Fibroblast of skin of right quadriceps (primary cell): ENCODE results near the gene CLEC3B.
"Not testable (repeated sequence)": the region's sequence is repeated elsewhere in the genome, so short reads cannot be mapped to it uniquely, and the experiment has no call there.

Experiments used
- DNase-seq: peaks from one replicate; pipeline ENCODE4 v3.0.0-alpha.2; 2013

Gene CLEC3B

DNA sequence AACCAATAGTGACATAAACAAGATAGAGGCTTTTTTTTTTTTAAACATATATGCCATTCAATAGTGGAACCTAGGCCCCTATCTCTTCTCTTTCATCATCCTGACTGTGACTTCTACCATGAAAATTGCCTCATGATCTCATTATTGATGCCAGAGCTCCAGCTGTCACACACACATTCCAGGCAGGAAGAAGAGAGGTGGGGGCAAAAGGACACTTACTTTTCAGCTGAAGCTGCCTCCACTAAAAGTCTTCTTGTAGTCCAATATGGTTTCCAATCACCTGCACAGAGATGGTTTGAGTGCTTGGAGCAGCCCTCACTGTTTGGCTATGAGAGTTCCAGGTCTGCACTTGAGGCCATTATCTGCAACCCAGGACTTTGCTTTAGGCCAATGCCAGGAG, 45.0 kb downstream of the CLEC3B start:
- no peak for DNase-seq

DNA sequence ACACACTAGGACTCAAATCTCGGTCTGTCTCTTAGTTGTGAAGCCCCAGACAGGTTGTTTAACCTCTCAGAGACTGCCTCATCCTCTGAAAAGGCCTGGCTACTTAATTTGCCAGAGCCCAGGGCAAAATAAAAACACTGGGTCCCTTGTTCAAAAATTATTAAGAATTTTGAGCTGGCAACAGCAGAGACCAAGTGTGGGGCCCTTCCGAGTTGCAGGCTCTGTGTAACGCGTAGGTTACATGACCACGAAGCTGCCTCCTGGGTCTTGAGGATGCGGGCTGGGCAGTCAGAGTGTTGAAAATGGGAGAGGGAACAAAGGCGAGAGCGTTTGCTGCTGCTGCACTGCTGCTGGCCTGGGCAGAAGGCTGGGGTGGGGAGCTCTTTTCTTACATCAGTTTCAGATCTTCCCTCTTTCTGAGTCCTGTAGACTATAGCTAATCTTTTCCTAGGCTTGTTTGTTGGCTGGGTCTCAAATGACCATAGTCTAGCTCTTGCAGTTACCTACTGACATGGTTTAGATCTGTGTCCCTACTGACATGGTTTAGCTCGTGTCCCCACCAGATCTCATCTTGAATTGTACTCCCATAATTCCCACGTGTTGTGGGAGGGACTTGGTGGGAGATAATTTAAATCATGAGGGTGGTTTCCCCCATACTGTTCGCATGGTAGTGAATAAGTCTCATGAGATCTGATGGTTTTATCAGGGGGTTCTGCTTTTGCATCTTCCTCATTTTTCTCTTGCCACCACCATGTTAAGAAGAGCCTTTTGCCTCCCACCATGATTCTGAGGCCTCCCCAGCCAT, 49.9 kb downstream of the CLEC3B start:
- no peak for DNase-seq

DNA sequence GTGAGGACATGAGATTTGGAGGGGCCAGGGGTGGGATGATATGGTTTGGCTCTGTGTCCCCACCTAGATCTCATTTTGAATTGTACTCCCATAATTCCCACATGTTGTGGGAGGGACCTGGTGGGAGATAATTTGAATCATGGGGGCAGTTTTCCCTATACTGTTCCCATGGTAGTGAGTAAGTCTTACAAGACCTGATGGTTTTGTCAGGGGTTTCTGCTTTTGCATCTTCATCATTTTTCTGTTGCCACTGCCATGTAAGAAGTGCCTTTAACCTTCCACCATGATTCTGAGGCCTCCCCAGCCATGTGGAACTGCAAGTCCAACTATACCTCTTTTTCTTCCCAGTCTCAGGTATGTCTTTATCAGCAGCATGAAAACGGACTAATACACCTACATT, 52.2 kb downstream of the CLEC3B start:
- DNase-seq = not testable (repeated sequence)

DNA sequence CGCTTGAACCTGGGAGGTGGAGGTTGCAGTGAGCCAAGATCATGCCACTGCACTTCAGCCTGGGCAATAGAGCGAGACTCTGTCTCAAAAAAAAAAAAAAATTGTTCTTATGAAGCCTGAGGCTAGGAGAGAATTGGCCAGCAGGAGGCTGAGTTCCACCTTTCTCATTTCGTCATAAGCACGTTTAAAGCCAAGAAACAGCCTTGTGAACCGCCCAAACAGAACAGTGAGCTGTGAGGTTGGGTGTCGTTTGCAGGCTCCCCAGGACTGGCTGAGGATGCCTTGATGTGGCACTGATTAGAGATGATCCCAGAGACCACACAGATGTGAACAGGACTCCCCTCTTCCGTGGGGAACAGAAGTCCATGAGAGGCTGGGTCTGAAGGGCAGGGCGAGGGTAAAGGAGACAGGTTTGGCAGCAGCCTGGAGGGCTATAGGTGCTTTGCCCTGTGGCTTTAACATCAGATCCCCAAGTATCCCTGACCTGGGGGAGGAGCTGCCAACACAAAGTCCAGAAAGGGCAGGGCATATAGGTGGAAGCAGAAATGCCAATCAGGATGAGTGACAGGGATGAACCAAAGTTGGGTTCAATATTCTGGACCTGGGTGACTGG, 52.9 kb downstream of the CLEC3B start:
- no peak for DNase-seq

DNA sequence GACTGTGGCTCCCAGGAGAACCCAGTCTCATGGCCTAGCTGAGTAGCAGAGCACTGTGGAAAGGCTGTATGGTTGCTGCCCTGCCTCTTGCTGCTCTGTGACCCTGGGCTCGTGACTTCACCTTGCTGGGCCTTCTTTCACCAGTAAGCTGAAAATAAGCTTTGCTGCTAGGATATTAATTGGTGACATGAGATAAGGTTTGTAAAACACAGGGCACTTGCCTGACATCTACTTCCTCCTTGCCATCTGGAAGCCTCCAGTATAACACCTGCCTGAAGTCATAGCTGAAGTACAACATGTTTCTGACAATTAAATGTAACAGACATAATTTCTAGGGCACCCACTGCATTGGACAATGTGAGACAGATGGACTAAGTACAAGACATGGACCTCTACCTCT, 53.6 kb downstream of the CLEC3B start:
- DNase-seq = no peak

DNA sequence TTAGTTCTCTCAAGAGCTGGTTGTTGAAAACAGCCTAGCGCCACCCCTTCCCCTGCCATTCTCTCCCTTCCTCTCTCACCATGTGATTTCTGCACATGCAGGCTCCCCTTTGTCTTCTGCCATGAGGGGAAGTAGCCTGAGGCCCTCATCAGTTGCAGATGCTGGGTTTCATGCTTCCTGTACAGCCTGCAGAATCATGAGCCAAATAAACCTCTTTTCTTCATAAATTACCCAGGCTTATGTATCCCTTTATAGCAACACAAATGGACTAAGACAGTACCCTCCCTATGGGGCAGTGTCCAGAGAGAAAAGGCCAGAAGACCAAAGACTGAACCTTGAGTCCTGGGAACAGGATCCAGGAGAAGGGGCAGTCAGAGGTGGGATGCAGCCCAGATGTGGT, 54.7 kb downstream of the CLEC3B start:
- DNase-seq = no peak

DNA sequence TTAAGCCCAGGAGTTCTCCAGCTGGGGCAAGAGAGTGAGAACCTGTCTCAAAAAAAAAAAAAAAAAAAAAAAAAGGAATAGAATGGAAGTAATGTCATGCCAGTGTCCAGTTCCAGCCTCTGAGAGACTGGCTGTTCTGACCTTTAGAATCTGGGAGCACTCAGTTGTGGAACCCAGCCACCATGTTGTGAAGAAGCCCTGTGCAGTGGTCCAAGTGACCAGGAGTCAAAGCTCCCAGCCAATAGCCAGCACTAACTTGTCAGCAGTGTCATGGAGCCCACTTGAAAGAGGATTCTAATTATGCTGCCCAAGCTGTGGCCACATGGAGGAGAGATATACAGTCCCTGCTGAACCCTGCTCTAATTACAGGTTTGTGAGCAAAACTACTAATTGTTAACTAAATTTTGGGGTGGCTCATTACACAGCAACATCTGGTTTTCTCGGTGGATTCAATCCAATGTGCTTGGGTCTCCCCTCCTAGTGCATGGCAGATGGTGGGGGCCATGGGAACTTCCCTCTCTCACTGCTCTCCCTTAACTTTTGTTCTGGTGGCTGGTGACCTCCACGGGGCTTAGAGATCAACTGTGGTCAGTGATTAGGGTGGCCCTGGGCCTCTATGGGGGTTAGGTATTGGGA, 55.5 kb downstream of the CLEC3B start:
- DNase-seq = no peak

DNA sequence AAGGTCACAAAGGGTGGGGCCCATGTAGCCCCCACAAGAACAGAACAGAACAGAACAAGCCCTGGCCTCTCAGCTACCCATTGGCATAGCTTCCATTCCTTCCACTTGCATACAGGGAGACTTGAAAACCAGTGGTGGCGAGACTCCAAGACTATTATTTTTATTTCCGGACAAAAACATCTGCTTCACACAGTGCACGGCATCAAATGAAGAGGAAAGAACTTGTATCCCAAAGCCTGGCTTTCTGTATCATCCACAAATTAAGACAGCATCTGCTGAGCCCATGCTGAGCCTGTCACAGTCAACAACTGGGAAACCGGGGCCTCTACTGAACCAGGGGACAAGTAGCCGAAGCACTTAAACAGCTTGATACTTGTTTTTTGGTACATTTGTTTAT, 56.0 kb downstream of the CLEC3B start:
- peak; percentile 47 for DNase-seq

DNA sequence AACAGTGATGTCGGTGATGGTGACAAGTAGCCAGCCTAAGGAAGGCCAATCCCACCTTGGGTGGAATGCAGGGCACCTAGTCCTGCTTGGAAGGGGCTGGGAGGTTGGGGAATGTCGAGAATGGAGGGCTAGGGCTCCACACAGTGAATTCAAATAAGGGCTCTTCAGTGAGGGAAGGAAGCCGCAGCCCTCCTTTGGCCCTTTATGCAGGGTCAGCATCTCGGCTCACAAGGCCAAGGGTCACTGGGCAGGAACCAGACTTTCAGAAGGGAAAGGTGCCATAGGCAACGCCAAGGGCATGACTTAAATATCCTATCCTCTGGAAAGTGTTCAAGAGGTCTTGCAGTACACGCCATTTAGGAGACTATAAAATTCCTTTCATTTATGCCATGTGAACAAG, 56.9 kb downstream of the CLEC3B start:
- no peak for DNase-seq

DNA sequence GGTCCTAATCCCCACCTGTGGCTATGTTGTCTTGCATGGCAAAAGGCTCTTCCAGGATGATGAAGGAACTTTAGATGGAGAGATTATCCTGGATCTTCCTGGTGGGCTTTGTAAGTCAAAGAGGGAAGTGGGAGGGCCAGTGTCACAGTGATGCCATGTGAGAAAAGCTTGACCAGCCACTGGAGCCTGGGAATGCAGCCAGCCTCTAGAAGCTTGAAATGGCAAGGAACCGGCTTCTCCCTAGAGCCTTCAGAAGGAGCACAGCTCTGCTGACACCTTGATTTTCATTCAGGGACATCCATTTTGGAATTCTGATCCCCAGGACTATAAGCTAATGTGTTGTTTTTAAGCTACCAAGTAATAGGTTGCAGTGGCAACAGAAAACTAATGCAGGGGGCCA, 58.3 kb downstream of the CLEC3B start:
- DNase-seq = no peak

DNA sequence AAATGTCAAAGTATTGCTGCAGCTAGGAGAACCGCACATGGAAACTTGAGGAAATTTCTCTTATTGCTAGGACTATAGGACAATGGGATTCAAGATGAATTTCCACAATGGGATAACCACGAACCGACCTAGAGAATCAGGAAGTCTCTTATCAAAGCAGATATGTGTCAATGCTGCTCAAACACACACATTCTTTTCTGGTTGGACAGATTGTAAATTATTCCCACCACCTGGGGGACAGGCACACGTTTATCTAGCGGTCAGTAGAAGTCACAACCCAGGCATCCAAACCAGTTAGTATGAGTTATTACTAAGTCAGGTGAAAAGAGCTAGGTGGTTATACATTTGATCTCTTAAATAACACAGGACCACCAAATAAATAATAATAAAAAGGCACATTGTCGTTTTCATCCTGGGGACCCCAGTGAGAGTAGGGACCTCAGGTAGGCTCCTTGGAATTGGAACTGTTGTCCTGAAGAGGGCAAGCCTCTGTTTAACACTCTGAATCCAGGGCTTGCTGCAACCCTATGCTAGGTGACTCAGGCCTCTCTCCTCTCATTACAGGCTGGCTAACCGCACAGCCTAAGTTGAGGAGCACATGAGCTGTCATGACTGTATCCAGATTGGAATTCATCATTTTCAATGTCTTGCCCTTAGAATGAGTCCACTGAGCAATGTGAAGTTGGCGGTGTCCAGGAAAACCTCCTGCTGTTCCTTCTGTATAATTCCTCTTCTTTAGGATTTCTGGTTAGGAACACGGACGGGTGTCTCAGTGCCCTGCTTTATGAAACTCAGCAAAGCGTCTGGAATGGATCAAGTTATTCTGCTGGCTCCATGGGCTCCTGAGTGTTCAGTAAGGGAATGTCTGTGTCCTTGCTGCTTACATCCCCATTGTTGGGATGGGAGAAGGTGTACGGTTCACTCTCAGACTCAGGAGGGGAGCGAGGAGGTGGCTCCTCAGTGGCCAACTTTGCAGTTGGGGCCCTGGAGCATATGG, 59.0 kb downstream of the CLEC3B start:
- DNase-seq = peak; percentile 96
